Activated CD4-positive, alpha-beta memory T cell treated with anti-CD3 and anti-CD28 coated beads for 36 hours (primary cell): ENCODE data around the gene SRPRB. TPM values are rescaled to one million over a fixed set of nuclear protein-coding genes. Genes with fewer than 3 reads are reported as not detected.

ENCODE experiments used
- CTCF ChIA-PET: fragments of 350-600 bp; sonication (Branson Sonifier 250); formaldehyde crosslinking; loops from one replicate; lab custom pipeline; 2021; ENCODE audit warnings: antibody characterized with exemption, inconsistent platforms; lab: Charles Lee
- POLR2A ChIA-PET: fragments of 350-600 bp; sonication (Branson Sonifier 250); formaldehyde crosslinking; loops from one replicate; lab custom pipeline; 2021; ENCODE audit warnings: antibody characterized with exemption; lab: Charles Lee
- DNase-seq: peaks from one replicate; pipeline ENCODE4 v3.0.0-alpha.2; 2020
- H3K27ac Mint-ChIP-seq: one replicate; pipeline ENCODE4 v1.8.0; 2021; ENCODE audit warnings: mixed read lengths
- H3K27me3 Mint-ChIP-seq: one replicate; pipeline ENCODE4 v1.8.0; 2021; ENCODE audit warnings: mixed read lengths
- H3K36me3 Mint-ChIP-seq: one replicate; pipeline ENCODE4 v1.8.0; 2021; ENCODE audit warnings: mixed read lengths
- H3K4me1 Mint-ChIP-seq: one replicate; pipeline ENCODE4 v1.8.0; 2021; ENCODE audit warnings: low read depth, mixed read lengths
- H3K4me3 Mint-ChIP-seq: one replicate; pipeline ENCODE4 v1.8.0; 2021; ENCODE audit warnings: mild to moderate bottlenecking, mixed read lengths
- H3K9me3 Mint-ChIP-seq: one replicate; pipeline ENCODE4 v1.8.0; 2021; ENCODE audit warnings: mixed read lengths
- intact Hi-C: fragments of 100-400 bp; cut with micrococcal nuclease; formaldehyde crosslinking; loops from one replicate; pipeline ENCODE4 v1.15.1; 2023
- total RNA-seq, 2 experiments: library from RNA; stranded (reverse); gene quantifications; one replicate each; pipeline ENCODE4 v1.2.3, GENCODE V29; 2021

Gene SRPRB
- total RNA-seq, 2 experiments from 2014 or later, result 65.7 to 66.7 TPM

DNA sequence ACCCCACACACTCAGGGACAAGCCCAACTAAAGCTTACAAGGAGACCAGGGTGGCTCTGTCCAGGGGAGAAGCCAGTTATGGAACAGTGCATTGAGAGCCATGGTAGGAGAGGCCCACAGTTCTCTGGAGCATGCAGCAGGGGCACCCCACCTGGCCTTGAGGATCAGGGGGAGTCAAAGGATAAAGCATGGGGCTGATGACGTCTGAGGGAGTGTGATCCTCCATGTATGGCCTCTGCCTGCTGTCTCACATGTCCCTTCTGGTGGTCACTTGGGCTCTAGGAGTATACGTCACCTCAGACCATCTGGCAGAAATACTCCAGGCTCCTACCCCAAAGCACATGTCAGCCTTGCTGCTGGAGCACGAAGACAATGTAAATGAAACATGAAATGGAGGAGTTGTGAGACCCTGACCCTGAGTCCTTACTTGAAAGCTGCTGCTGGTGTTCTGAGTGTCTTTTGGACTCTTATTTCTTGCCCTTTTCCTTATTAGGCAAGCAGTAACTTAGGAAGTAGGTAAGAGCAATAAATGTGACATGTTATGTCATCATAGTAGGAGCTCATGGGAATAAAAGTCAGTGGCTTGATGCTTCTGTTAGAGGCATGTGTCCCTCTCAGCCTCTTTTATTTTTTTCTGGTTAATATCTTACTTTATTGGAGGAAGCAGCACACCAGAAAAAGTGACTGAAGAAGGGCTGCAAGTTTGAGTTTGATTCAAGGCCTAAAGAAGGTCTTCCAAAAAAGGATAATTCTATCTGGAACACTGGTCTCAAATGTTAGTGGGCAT is 15.5 kb downstream of the SRPRB start:
- Mint-ChIP-seq H3K27ac (no peak overlapping the region), H3K36me3 (peaks cover 53% of the 10 kb centered on the region), H3K9me3 (no peaks in the 10 kb centered on the region), H3K27me3 (no peaks in the 10 kb centered on the region), H3K4me1 (peaks cover 4% of the 10 kb centered on the region), H3K4me3 (no peak overlapping the region)
- ChIA-PET POLR2A (no interaction called here), CTCF (no interaction called here)
- intact Hi-C loops, result no loop called here
- no peak for DNase-seq

DNA sequence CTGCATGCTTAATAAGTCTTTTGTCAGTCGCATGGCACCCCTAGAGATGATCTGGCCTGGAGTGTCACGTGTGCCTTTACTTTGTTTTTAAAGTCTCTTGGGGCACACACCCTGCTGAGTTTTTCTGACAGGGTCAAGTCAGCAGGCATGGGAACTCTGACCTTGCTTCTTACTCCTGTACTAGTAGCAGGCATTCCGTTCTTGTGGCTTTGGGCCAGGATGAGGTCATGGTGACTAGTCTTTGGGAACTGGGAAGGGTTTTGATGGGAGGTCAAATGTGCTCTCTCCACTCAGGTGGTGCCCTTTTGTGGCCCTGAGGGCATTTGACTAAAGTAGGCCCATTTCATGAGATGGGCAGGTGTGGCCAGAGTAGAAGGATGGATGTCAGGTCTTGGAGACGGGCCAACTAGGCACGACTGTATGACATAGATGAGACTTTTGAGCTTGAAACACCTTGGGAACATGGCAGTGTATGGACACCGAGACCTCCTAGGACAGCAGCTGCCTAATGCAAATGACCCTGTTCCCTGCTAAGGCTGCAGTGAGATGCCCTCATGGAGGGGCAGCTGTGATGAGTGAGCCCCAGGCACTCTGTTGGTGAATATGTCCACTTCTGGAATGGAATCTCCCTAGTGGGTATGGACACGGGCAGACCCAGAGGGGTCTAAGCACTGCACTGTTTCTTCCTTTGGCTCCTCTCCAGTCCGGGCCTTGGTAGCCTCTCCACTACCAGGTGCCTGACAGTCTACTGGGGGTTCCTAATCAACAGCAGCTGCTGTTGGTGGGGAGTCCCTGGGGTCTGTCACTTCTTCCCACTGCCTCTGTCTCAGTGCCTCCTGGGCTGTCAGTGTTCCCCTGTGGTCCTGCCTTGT is 16.4 kb downstream of the SRPRB start:
- Mint-ChIP-seq H3K9me3 (no peaks in the 10 kb centered on the region), H3K27ac (no peak overlapping the region), H3K4me3 (no peak overlapping the region), H3K27me3 (no peaks in the 10 kb centered on the region), H3K4me1 (peaks cover 4% of the 10 kb centered on the region), H3K36me3 (peaks cover 55% of the 10 kb centered on the region)
- intact Hi-C loops, result no loop called here
- CTCF ChIA-PET, result no interaction called here
- DNase-seq, result no peak
- POLR2A ChIA-PET, result no interaction called here

DNA sequence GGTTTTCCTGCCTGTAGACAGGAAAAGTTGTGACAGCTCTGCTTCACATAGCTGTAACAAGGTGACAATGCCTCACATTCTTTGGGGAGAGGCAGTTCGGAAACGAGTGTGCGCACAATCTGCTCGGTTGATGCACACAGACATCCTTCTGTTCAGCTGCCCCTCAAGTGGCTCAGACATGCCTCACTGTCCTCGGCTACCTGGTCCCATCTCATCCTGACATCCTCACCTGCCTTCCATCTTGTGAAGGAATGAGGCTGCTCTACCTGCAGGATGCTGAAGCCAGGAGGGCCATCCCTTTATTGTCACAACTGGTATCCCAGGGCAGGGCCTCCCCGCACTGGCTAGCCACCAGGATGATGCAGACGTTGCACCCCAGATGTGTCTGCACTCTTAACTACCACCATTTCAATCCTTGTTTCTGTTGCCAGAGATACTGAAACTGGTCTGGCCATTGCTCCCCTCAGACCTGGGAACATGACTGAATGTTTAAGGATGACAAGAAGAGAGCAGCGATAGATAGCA is 19.4 kb downstream of the SRPRB start:
- Mint-ChIP-seq H3K27me3 (no peaks in the 10 kb centered on the region), H3K4me1 (no peaks in the 10 kb centered on the region), H3K4me3 (no peak overlapping the region), H3K9me3 (no peaks in the 10 kb centered on the region), H3K36me3 (peaks cover 45% of the 10 kb centered on the region), H3K27ac (no peak overlapping the region)
- no peak for DNase-seq
- intact Hi-C loops, result no loop called here
- ChIA-PET CTCF (no interaction called here), POLR2A (no interaction called here)

DNA sequence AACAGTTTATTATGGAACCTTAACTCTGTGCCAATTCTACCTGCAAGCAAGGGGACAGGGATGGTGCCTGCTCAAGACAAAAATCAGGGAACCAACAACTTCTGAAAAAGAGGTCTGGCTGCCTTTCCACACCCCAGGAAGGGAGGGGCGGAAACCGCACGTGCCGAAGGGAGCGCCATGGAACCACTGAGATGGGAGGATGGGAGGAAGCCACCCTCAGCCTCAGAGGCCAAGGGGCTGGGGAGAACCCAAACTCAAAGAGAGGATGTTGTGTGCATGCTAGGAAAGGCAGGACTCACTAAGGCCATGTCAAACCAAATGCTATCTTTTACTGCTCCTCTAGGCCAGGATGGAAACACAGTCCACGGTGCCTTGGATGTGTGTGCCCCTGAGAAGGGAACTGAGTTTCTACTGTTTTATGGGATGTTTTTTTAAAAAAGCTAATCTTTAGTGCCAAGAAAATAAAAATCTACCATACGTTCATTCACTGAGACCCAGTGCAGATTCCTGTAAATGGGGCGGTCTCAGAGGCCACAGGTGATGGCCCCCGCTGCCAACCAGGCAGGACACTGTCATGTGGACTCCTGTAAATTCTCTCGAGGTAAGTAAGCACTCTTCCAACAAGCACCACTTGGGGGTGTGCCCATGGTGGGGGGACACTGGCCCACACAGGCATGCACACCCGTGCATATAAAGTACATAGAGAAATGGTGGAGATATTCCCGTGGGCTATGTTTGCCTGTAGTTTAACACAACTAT is 20.5 kb downstream of the SRPRB start:
- Mint-ChIP-seq H3K4me1 (no peaks in the 10 kb centered on the region), H3K36me3 (peaks cover 34% of the 10 kb centered on the region), H3K27ac (no peak overlapping the region), H3K4me3 (no peak overlapping the region), H3K27me3 (no peaks in the 10 kb centered on the region), H3K9me3 (no peaks in the 10 kb centered on the region)
- POLR2A ChIA-PET, result no interaction called here
- intact Hi-C loops, result no loop called here
- no peak for DNase-seq
- CTCF ChIA-PET, result no interaction called here

DNA sequence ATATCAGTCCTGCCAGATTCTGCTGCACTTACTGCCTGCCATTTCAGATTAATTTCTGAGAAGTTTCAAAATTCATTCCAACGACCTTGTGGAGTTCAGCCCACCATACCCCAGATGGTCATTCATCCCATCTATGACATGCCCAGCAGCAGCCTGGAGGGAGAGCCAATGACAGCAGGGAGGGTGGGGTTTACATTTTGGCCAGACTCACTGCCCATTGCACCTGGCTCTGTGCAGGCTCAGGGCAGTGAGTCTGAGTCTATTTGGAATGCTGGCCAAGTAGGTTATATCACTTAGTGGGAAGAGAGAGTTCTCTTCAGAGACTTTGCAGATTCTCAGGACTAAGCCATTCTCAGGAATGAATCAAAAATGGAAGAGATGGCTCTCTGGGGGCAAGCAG is 21.5 kb downstream of the SRPRB start:
- CTCF ChIA-PET, result no interaction called here
- no peaks in the 10 kb centered on the region for H3K9me3 Mint-ChIP-seq

DNA sequence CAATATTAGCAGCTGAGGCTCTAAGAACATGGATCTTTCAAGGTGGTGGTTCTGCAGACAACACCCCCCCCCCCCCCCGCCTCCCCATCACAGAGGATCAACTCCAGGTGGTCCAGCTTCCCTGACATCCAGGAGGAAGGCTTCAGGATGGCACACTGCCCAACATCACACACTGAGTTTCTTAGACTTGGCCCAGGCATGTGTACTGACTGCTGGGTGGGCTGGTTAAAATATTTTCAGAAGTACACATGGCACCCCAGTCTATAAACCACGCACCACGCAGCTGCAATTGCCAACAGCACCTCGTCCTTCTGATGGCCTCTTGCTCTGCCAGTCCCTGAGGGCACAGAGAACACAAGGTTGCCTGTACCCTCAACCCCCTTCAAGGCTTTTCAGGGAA is 22.1 kb downstream of the SRPRB start:
- intact Hi-C loops, result no loop called here
- Mint-ChIP-seq H3K4me3 (no peak overlapping the region), H3K27me3 (no peaks in the 10 kb centered on the region), H3K27ac (no peak overlapping the region), H3K9me3 (no peaks in the 10 kb centered on the region), H3K36me3 (peaks cover 22% of the 10 kb centered on the region), H3K4me1 (no peaks in the 10 kb centered on the region)
- ChIA-PET POLR2A (no interaction called here), CTCF (no interaction called here)
- DNase-seq, result no peak

More for the DNA sequence above, 21.5 kb downstream of the SRPRB start:
- no peak overlapping the region for H3K27ac Mint-ChIP-seq
- no peaks in the 10 kb centered on the region for H3K4me1 Mint-ChIP-seq
- POLR2A ChIA-PET, result no interaction called here
- H3K4me3 Mint-ChIP-seq, result no peak overlapping the region
- intact Hi-C loops, result no loop called here
- H3K36me3 Mint-ChIP-seq, result peaks cover 27% of the 10 kb centered on the region
- no peak for DNase-seq
- no peaks in the 10 kb centered on the region for H3K27me3 Mint-ChIP-seq

DNA sequence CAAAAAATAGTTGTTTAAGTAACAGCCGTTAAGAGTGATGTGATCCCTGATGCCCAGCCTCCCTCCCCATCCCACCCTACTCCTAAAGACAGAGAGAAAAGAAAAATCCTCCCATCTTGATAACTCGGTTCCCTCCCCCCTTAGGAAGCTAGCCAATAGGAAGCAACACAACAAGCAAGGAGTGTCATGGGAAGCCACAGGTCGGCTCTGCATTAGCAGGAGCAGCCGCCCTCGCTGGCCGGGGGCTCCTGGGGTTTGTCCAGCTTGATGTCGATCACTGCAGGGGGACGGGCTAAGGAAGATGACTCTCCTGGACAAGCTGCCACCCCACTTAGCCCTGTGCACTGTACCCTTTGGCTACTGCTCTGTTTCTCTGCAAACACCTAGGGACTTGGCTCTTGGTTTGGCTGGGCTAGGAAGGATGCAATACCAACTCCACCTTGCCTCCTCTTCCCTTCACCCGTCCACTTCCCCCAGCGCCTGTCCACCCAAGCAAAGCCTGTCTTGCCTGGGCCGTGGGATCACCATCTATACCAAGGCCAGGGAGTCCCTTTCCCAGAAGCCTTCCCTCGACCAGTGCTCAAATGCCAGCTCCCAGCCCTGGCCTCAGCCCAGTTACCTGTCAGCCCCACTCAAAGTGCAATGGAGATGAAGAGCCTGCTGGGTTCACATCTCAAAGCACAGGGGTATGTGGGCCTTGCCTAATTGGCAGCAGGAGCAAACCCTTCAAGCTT is 23.1 kb downstream of the SRPRB start:
- H3K4me3 Mint-ChIP-seq, result no peak overlapping the region
- H3K9me3 Mint-ChIP-seq, result no peaks in the 10 kb centered on the region
- peaks cover 16% of the 10 kb centered on the region for H3K36me3 Mint-ChIP-seq
- intact Hi-C loops, result no loop called here
- ChIA-PET CTCF (no interaction called here), POLR2A (no interaction called here)
- no peaks in the 10 kb centered on the region for H3K27me3 Mint-ChIP-seq
- H3K27ac Mint-ChIP-seq, result no peak overlapping the region
- no peak for DNase-seq
- no peaks in the 10 kb centered on the region for H3K4me1 Mint-ChIP-seq

DNA sequence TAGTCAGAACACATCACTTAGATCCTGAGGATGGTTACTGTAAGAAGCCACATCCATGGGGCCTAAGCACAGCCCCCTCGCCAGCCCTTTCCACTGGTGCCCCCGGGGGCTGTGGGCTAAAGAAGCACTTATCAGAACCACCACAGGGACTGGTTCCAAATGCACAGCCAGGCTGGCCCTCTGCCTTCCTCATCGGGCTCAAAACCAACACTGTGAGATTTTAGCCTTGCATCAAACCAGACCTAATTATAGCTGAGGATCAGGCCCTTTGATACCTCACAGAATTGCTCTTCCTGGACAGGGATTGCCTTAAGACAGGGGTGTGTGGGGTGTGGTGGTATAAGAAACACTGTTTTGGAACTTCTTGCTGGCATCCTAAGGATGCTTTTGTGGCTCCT is 23.7 kb downstream of the SRPRB start:
- Mint-ChIP-seq H3K4me1 (no peaks in the 10 kb centered on the region), H3K27me3 (no peaks in the 10 kb centered on the region), H3K27ac (no peak overlapping the region), H3K9me3 (no peaks in the 10 kb centered on the region), H3K4me3 (no peak overlapping the region), H3K36me3 (peaks cover 12% of the 10 kb centered on the region)
- CTCF ChIA-PET, result no interaction called here
- intact Hi-C loops, result no loop called here
- POLR2A ChIA-PET, result no interaction called here
- DNase-seq, result no peak

DNA sequence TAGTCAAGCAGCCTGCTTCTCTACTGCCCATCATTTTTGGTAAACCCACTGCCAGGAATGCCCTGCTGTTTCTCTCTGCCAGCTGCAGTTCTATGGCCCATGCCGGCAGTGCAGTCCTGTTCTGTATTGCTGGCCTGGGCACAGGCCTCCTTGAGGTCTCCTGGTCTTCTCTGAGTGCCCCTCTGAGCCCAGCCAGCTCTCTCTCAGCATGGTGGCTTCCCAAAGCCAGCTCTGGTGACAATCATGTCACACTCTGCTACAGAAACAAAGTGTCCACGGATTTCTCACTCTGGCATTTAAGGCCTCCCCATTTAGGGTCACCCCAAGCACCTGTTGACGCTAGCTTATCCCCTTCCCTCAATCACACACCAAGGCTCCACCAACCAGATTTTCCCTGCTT is 24.5 kb downstream of the SRPRB start:
- DNase-seq, result no peak
- Mint-ChIP-seq H3K27me3 (no peaks in the 10 kb centered on the region), H3K4me3 (no peak overlapping the region), H3K4me1 (no peaks in the 10 kb centered on the region), H3K27ac (no peak overlapping the region), H3K36me3 (peaks cover 10% of the 10 kb centered on the region), H3K9me3 (no peaks in the 10 kb centered on the region)
- ChIA-PET POLR2A (no interaction called here), CTCF (no interaction called here)
- intact Hi-C loops, result no loop called here

DNA sequence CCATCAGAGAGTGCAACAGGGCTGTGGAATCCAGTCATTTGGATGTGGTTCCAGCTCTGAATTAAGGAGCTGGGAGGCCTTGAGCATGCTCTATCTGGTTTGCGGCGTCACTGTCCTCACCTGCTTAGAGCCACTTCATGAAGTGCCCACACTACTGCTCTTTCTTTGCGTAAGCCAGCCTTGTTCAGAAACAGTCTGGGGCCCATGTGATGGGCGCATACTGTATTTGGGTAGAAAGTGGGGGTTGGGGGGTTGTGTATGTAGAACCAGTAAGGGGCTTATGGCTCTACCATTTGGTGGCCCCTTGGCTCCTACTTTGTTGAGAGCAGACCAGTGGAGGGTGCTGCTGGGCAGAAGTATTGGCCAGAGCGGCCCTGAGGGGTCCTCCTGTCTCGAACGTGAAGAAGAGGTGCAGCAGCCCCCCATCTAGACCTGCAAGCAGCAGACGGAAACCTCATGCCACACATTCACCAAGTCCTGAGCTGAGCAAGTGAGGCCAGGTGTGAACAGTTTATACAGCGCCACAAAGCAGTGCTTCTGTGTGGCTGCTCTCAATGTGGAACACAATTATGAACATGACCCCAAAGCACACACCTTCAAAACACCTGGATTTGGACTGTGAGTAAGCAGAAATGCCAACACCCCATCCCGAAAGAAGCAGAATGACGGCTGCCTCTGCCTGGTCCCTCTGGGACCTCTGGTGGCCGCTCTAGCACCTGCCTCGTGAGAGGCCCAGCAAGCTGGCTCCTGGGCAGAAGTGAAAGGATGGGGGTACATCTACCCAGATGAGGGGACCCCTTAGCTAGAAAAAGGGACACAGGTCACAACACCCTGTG is 26.6 kb downstream of the SRPRB start:
- H3K4me1 Mint-ChIP-seq, result no peaks in the 10 kb centered on the region
- no peak overlapping the region for H3K4me3 Mint-ChIP-seq
- CTCF ChIA-PET, result interaction anchor here (1.1 kb wide), 1 partner anchor 14 kb away, joined by 5 read pairs; no protein-coding TSS in a partner anchor
- DNase-seq, result no peak
- H3K9me3 Mint-ChIP-seq, result no peaks in the 10 kb centered on the region
- H3K27me3 Mint-ChIP-seq, result no peaks in the 10 kb centered on the region
- POLR2A ChIA-PET, result no interaction called here
- intact Hi-C loops, result no loop called here
- H3K27ac Mint-ChIP-seq, result no peak overlapping the region
- H3K36me3 Mint-ChIP-seq, result no peaks in the 10 kb centered on the region

DNA sequence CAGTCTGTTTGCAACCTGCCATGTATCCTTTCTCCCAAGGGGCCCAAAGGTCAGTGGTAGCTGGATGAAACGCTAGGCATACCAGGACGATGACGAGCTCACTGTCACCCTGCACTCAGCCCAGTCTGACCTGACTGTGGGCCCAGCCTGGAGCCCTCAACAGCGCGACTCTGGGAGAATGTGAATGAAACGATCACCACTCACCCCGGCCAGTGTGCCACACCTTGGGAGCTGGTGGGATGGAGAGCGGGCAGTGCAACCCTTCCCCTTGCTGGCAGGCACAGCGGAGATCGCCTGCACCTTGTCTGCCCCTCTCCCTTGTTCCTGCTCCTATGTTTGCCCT is 27.2 kb downstream of the SRPRB start:
- intact Hi-C loops, result no loop called here
- DNase-seq, result no peak
- no peaks in the 10 kb centered on the region for H3K9me3 Mint-ChIP-seq
- H3K27ac Mint-ChIP-seq, result no peak overlapping the region
- H3K36me3 Mint-ChIP-seq, result no peaks in the 10 kb centered on the region
- ChIA-PET CTCF (interaction anchor here (1.1 kb wide), 1 partner anchor 14 kb away, joined by 5 read pairs; no protein-coding TSS in a partner anchor), POLR2A (no interaction called here)
- H3K27me3 Mint-ChIP-seq, result no peaks in the 10 kb centered on the region
- H3K4me3 Mint-ChIP-seq, result no peak overlapping the region
- no peaks in the 10 kb centered on the region for H3K4me1 Mint-ChIP-seq
